Loucy (cell line): ENCODE measurements around the gene RHOT2.

Experiments used
- CTCF ChIP-seq: fragments of 200-600 bp; sonication (generic); conservative IDR thresholded peaks from 2 replicates; pipeline ENCODE4 v1.5.1; 2014; ENCODE audit warnings: mild to moderate bottlenecking, antibody characterized with exemption, low read length
- EZH2phosphoT487 ChIP-seq: fragments of 200-600 bp; IDR thresholded peaks from 2 replicates; pipeline ENCODE4 v1.6.1; 2018; ENCODE audit warnings: antibody characterized with exemption, mild to moderate bottlenecking, moderate library complexity, borderline replicate concordance

GRCh38 chr16:682493-683395 is 14.8 kb downstream of the RHOT2 start:
- no peak for TF ChIP-seq CTCF
- TF ChIP-seq EZH2phosphoT487: no peak
